Spleen (tissue), 11 donors: ENCODE measurements around the gene RTCA. TPM values are rescaled to one million over a fixed set of nuclear protein-coding genes. Genes with fewer than 3 reads are reported as not detected.

Source experiments
- DNase-seq: peaks from one replicate; pipeline ENCODE4 v3.0.0-alpha.2; 2020
- H3K27ac ChIP-seq, 8 donors: fragments of 200-600 bp; sonication (generic) in 7 of 8; 1 replicate in 4 of 8; 2 replicates in 4 of 8; pipeline versions ENCODE4 v1.5.0 to v1.8.0; 2016 to 2021; ENCODE audit warnings: inconsistent platforms in 4 of 8, mild to moderate bottlenecking in 4 of 8, moderate library complexity in 1 of 8
- H3K27me3 ChIP-seq, 7 donors: fragments of 200-600 bp; sonication (generic) in 6 of 7; replicated peaks in 1 of 7; 1 replicate in 4 of 7; 2 replicates in 3 of 7; pipeline versions ENCODE4 v1.5.0 to v1.8.0; 2016 to 2021; ENCODE audit warnings: inconsistent platforms in 3 of 7, mild to moderate bottlenecking in 1 of 7
- H3K36me3 ChIP-seq, 6 donors: fragments of 200-600 bp; sonication (generic) in 5 of 6; 1 replicate in 4 of 6; 2 replicates in 2 of 6; pipeline versions ENCODE4 v1.5.0 to v1.8.0; 2016 to 2021; ENCODE audit warnings: inconsistent platforms in 2 of 6
- H3K4me1 ChIP-seq, 6 donors: fragments of 200-600 bp; sonication (generic) in 5 of 6; 1 replicate in 3 of 6; 2 replicates in 3 of 6; pipeline versions ENCODE4 v1.5.0 to v1.8.0; 2016 to 2021; ENCODE audit warnings: inconsistent platforms in 3 of 6
- H3K4me3 ChIP-seq, 8 donors: fragments of 200-600 bp; sonication (generic) in 7 of 8; 1 replicate in 4 of 8; 2 replicates in 4 of 8; pipeline versions ENCODE4 v1.5.0 to v1.8.0; 2016 to 2021; ENCODE audit warnings: inconsistent platforms in 4 of 8, mild to moderate bottlenecking in 4 of 8, moderate library complexity in 2 of 8
- H3K9me3 ChIP-seq, 8 donors: fragments of 200-600 bp; sonication (generic) in 7 of 8; 1 replicate in 4 of 8; 2 replicates in 4 of 8; pipeline versions ENCODE4 v1.5.0 to v1.8.0; 2016 to 2021; ENCODE audit warnings: inconsistent platforms in 4 of 8
- POLR2A ChIP-seq, 3 donors: fragments of 450-650 bp; IDR thresholded peaks; one replicate each; pipeline ENCODE4 v1.5.1; 2017; ENCODE audit warnings: antibody characterized with exemption in 3 of 3, mild to moderate bottlenecking in 1 of 3
- POLR2AphosphoS5 ChIP-seq, 3 donors: sonication (generic); formaldehyde crosslinking; IDR thresholded peaks; one replicate each; pipeline ENCODE4 v1.5.1; 2017; ENCODE audit warnings: antibody characterized with exemption in 3 of 3
- WGBS, 5 donors: extraction: QIAGEN DNeasy Blood & Tissue Kit in 3 of 5; methylation state at CpG; one replicate each; pipeline versions ENCODE4 v1.1.5 to v1.1.7; 2013 to 2018; 5-methylcytosine and 5-hydroxymethylcytosine counted together
- intact Hi-C: fragments of 100-400 bp; cut with DNase I; formaldehyde crosslinking; loops from one replicate; pipeline ENCODE4 v1.15.0; 2023; ENCODE audit warnings: low total_unique reads
- polyA plus RNA-seq, 3 donors: library from polyadenylated mRNA; stranded (reverse); fragments of 200-250 nt; gene quantifications; one replicate each; pipeline ENCODE4 v1.2.1, GENCODE V29; 2013
- total RNA-seq, 7 donors: library from RNA; depleted of rRNA in 3 of 7; stranded (reverse); fragments of >200 nt in 3 of 7; fragmentation: NEBNext Ultra II Directional in 4 of 7; extraction: Animal tissue kit (Norgen Biotek cat#: 25700) in 4 of 7; gene quantifications; one replicate each; pipeline versions ENCODE4 v1.1.0 to v1.2.1, GENCODE V29; 2016 to 2021
- TF ChIP-seq, protein P1 (sequence below), 11 experiments: fragments of 200-600 bp in 7 of 11; fragments of 450-650 bp in 4 of 11; sonication (generic) in 4 of 11; IDR thresholded peaks in 8 of 11; conservative IDR thresholded peaks in 3 of 11; 1 replicate in 7 of 11; 2 replicates in 4 of 11; pipeline versions ENCODE4 v1.4.0 to v1.8.0; 2016 to 2021; ENCODE audit warnings: antibody characterized with exemption in 11 of 11, inconsistent platforms in 4 of 11, mild to moderate bottlenecking in 1 of 11
- donor health status: healthy with polysubstance abuse.
- donor health status: DM: no; HTN: no; CAD: no; lungs with moderate emphysema.
- donor health status: DM: no; HTN: no; CAD: no.
- donor health status: Bipolar disorder and iron deficiency.
- donor health status: healthy.
- donor health status: DM: no; HTN: no; CAD: no.
- donor health status: DM: yes; HTN: yes; CAD: no.

The RTCA gene
- total and polyA plus RNA-seq, 10 donors = 19.7 to 42.6 (median 30.0) TPM

DNA sequence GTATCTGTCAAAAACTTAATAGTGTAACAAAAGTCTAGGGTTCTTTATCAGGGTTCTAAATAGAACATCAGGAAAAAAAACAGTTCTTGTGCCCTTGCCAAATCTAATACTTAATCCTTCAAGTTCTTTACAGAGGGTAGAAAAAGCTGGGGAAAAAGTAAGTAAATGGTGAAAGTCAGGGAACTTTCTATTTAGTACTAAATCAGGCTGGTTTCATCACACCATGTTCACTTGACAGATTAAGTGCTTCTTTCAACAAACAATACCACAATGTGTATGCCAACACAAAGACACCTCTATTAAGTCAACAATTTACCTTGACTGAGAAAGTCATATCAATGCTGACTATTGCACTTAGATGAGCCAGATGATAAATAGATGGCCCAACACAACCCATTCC is 26.1 kb upstream of the RTCA start:
- H3K27me3 ChIP-seq = no peaks in the 10 kb centered on the region
- intact Hi-C loops = no loop called here
- DNase-seq = no peak
- no peak overlapping the region for H3K4me3 ChIP-seq
- H3K36me3 ChIP-seq = peaks cover 0 to 67% (median 12%) of the 10 kb centered on the region in 6 donors
- peaks cover 0 to 9% (median 2%) of the 10 kb centered on the region in 6 donors for H3K4me1 ChIP-seq
- TF ChIP-seq POLR2AphosphoS5 (IDR thresholded peaks at IDR 0.05) = no peak
- no peak overlapping the region for H3K27ac ChIP-seq
- H3K9me3 ChIP-seq = no peaks in the 10 kb centered on the region

DNA sequence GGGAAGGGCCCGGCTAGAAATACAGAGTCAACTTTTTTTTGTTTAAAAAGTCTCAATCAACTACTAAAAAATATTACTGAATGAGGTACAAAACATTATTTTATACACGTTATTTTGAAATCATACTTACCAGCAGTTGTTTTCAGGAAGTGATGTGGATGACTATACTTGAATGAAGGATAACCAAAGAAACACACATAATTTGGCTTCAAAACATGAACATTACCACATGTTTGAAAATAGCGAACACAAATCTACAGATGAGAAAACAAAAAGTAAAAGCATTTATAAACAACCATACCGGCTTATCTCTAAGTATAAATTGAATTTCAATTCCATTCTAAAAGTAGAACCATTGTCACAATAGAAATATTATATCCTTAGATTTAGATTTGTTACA is 25.4 kb upstream of the RTCA start:
- WGBS, 5 donors = 77 to 91% (median 81%) methylated on average over 4 of the region's 4 CpGs
- H3K27me3 ChIP-seq = no peaks in the 10 kb centered on the region
- TF ChIP-seq POLR2A (IDR thresholded peaks at IDR 0.05) (no peak), POLR2AphosphoS5 (IDR thresholded peaks at IDR 0.05) (no peak)
- TF ChIP-seq, protein P1, sequence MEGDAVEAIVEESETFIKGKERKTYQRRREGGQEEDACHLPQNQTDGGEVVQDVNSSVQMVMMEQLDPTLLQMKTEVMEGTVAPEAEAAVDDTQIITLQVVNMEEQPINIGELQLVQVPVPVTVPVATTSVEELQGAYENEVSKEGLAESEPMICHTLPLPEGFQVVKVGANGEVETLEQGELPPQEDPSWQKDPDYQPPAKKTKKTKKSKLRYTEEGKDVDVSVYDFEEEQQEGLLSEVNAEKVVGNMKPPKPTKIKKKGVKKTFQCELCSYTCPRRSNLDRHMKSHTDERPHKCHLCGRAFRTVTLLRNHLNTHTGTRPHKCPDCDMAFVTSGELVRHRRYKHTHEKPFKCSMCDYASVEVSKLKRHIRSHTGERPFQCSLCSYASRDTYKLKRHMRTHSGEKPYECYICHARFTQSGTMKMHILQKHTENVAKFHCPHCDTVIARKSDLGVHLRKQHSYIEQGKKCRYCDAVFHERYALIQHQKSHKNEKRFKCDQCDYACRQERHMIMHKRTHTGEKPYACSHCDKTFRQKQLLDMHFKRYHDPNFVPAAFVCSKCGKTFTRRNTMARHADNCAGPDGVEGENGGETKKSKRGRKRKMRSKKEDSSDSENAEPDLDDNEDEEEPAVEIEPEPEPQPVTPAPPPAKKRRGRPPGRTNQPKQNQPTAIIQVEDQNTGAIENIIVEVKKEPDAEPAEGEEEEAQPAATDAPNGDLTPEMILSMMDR (IDR thresholded peaks at IDR 0.05 in 8 of 11, conservative IDR thresholded peaks at IDR 0.05 in 3 of 11) = no peak
- no peak overlapping the region for H3K4me3 ChIP-seq
- no peak for DNase-seq
- no peaks in the 10 kb centered on the region for H3K9me3 ChIP-seq
- H3K27ac ChIP-seq = no peak overlapping the region
- peaks cover 0 to 60% (median 12%) of the 10 kb centered on the region in 6 donors for H3K36me3 ChIP-seq
- peaks cover 0 to 16% (median 4%) of the 10 kb centered on the region in 6 donors for H3K4me1 ChIP-seq
- intact Hi-C loops = no loop called here

DNA sequence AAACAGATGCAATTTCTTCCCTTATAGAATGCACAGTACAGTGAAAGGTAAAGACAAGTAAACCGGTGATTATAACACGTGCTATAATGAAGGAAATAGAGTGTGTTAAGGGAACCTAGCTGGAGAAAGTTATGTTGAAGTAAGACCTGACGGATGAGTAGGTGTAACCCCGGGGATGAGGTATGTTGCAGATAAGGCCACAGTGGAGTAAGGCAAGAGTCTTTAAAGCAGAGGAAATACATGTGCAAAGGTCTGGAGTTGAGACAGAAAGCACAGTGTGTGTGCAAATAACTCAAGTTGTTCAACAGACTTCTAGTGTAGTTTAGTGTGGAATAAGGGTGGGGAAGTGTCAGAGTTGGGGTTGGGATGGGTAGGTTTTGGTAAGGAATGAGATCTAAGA is 19.3 kb upstream of the RTCA start:
- Histone ChIP-seq H3K9me3 (no peaks in the 10 kb centered on the region), H3K36me3 (peaks cover 0 to 10% (median 0%) of the 10 kb centered on the region in 6 donors), H3K27ac (no peak overlapping the region), H3K27me3 (no peaks in the 10 kb centered on the region), H3K4me3 (no peak overlapping the region), H3K4me1 (peaks cover 0 to 61% (median 38%) of the 10 kb centered on the region in 6 donors)
- TF ChIP-seq, protein P1 (IDR thresholded peaks at IDR 0.05 in 8 of 11, conservative IDR thresholded peaks at IDR 0.05 in 3 of 11) = no peak
- intact Hi-C loops = no loop called here
- no peak for DNase-seq
- WGBS, 5 donors = 80 to 90% (median 84%) methylated on average over 4 of the region's 4 CpGs

DNA sequence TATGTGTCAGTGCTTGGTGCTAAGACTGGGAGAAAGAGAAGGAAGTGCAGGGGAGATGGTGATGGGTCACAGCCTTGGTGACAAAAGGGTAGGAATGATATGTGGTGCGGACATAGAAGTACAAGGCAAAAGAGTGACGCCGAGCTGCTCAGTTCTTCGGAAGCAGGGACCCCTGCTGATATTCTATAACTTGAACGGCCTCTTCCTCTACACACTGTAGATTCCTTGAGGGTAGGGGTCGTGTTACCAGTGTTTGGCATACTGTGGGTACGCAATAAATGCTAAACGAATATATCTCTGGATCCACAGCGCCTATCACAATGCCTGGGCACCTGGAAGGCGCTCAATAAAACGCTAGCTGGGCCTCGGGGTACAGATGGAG is 16.9 kb upstream of the RTCA start:
- H3K36me3 ChIP-seq = no peaks in the 10 kb centered on the region
- WGBS, 5 donors = 0 to 2% (median 2%) methylated on average over 11 to 12 of the region's 12 CpGs
- H3K4me1 ChIP-seq = peaks cover 0 to 60% (median 38%) of the 10 kb centered on the region in 6 donors
- H3K9me3 ChIP-seq = no peaks in the 10 kb centered on the region
- H3K27ac ChIP-seq = peak overlapping the region; percentile 72 to 90 (median 85)
- intact Hi-C loops = no loop called here
- peak overlapping the region; percentile 62 to 87 (median 76) for H3K4me3 ChIP-seq
- DNase-seq = no peak
- no peak for TF ChIP-seq POLR2A (IDR thresholded peaks at IDR 0.05)
- TF ChIP-seq POLR2AphosphoS5 (IDR thresholded peaks at IDR 0.05) = no peak
- TF ChIP-seq, protein P1 (IDR thresholded peaks at IDR 0.05 in 8 of 11, conservative IDR thresholded peaks at IDR 0.05 in 3 of 11) = no peak
- no peaks in the 10 kb centered on the region for H3K27me3 ChIP-seq
